Measurements from ENCODE around the gene SLC9A3.

The SLC9A3 gene

DNA sequence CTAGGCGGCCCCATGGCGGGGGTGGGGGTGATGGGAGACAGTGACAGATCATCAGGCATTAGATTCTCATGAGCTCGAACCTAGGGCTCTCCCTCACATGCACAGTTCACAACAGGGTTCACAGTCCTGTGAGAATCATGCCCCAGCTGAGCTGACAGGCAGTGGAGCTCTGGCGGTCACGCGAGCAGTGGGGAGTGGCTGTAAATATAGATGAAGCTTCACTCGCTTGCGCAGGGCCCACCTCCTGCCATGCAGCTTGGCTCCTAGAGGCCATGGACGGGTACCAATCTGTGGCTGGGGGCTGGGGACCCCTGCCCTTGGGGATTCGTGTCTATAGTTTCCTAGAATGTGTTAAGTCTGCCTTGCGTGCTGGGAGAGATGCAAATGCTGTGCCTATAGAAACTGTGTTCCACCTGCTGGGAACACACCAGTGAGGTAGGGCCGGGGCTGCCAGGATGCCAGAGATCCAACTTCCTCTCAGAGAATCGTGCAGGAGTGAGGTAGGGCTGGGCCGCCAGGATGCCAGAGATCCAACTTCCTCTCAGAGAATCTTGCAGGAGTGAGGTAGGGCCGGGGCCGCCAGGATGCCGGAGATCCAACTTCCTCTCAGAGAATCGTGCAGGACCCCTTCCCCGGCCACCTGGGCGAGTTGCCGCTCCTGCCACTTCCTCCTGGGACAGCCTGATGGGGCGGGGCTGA is 95.3 kb downstream of the SLC9A3 start:
- Histone ChIP-seq H3K36me3 (replicated peaks in 1 of 2; ENCODE audit: control insufficient read depth in 2 of 2, insufficient read depth in 2 of 2, low read length in 2 of 2) (no peaks in the 10 kb centered on the region), H3K14ac (ENCODE audit: low read length) (peak overlapping the region; percentile 14), H3K4ac (ENCODE audit: low read length) (no peak overlapping the region), H3K27me3 (ENCODE audit: control insufficient read depth in 3 of 3, insufficient read depth in 3 of 3, low read depth in 1 of 3, low read length in 3 of 3) (no peaks in the 10 kb centered on the region), H3K4me1 (ENCODE audit: control insufficient read depth in 2 of 2, insufficient read depth in 1 of 2, low read depth in 1 of 2, low read length in 2 of 2) (peaks cover 0 to 3% of the 10 kb centered on the region in 2 donors), H3K4me3 (ENCODE audit: low read length in 2 of 2) (peak overlapping the region in 1 of 2 donors; percentile 29), H3K9me3 (replicated peaks in 1 of 2; ENCODE audit: control insufficient read depth in 2 of 2, insufficient read depth in 1 of 2, low read depth in 1 of 2, low read length in 2 of 2) (peaks cover 0 to 8% of the 10 kb centered on the region in 2 donors), H2AK5ac (ENCODE audit: low read depth, low read length) (peak overlapping the region; percentile 53), H4K91ac (ENCODE audit: low read depth, low read length, poor library complexity) (no peak overlapping the region), H3K4me2 (ENCODE audit: insufficient read depth, low read length, poor library complexity, severe bottlenecking) (no peak overlapping the region), H3K18ac (ENCODE audit: low read length) (no peak overlapping the region), H2BK120ac (ENCODE audit: low read depth, low read length) (no peak overlapping the region), H2BK12ac (ENCODE audit: low read length) (no peak overlapping the region), H3K9ac (ENCODE audit: low read depth, low read length, poor library complexity) (no peak overlapping the region), H3K27ac (replicated peaks; ENCODE audit: low read length) (no peak overlapping the region), H4K8ac (ENCODE audit: low read depth, low read length) (no peak overlapping the region), H3K79me1 (ENCODE audit: low read depth, low read length) (no peaks in the 10 kb centered on the region), H2BK5ac (ENCODE audit: low read length) (no peak overlapping the region), H2BK15ac (ENCODE audit: low read length) (no peak overlapping the region), H2AFZ (ENCODE audit: low read length) (no peak overlapping the region), H3K23ac (ENCODE audit: low read depth, low read length, poor library complexity) (no peak overlapping the region)
- WGBS, 2 donors (ENCODE audit: extremely low coverage in 2 of 2, insufficient read length in 2 of 2, insufficient replicate concordance in 1 of 2) = no CpG with 5 or more reads among the region's 22 CpGs
- DNase-seq (ENCODE audit: low spot score) = no peak

DNA sequence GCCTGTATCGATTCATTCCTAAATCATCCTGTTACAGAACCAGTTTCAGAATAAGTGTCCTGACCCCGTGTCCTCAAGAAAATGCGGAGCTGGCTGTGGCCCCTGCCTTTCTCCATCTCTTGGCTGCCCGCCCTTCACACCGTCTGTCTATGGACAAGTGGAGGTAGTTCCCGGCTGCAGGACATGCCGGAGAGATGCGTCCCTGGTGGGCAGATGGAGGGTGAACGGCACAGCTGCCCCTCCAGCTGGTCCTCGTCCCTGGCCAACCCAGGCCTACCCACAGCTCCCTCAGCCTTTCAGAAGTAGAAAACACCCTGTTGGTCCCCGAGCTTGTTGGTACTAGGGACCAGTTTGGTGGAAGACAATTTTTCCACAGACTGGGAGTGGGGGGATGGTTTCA is 96.0 kb downstream of the SLC9A3 start:
- Histone ChIP-seq H2BK15ac (ENCODE audit: low read length) (no peak overlapping the region), H3K9ac (ENCODE audit: low read depth, low read length, poor library complexity) (no peak overlapping the region), H3K4ac (ENCODE audit: low read length) (no peak overlapping the region), H3K4me2 (ENCODE audit: insufficient read depth, low read length, poor library complexity, severe bottlenecking) (no peak overlapping the region), H3K27me3 (ENCODE audit: control insufficient read depth in 3 of 3, insufficient read depth in 3 of 3, low read depth in 1 of 3, low read length in 3 of 3) (no peaks in the 10 kb centered on the region), H2BK120ac (ENCODE audit: low read depth, low read length) (no peak overlapping the region), H3K14ac (ENCODE audit: low read length) (no peak overlapping the region), H2AFZ (ENCODE audit: low read length) (no peak overlapping the region), H4K8ac (ENCODE audit: low read depth, low read length) (no peak overlapping the region), H3K18ac (ENCODE audit: low read length) (peak overlapping the region; percentile 65), H2BK12ac (ENCODE audit: low read length) (no peak overlapping the region), H3K4me3 (ENCODE audit: low read length in 2 of 2) (no peak overlapping the region), H3K4me1 (ENCODE audit: control insufficient read depth in 2 of 2, insufficient read depth in 1 of 2, low read depth in 1 of 2, low read length in 2 of 2) (peaks cover 0 to 3% of the 10 kb centered on the region in 2 donors), H3K79me1 (ENCODE audit: low read depth, low read length) (no peaks in the 10 kb centered on the region), H4K91ac (ENCODE audit: low read depth, low read length, poor library complexity) (no peak overlapping the region), H2BK5ac (ENCODE audit: low read length) (peak overlapping the region; percentile 35), H3K36me3 (replicated peaks in 1 of 2; ENCODE audit: control insufficient read depth in 2 of 2, insufficient read depth in 2 of 2, low read length in 2 of 2) (no peaks in the 10 kb centered on the region), H3K27ac (replicated peaks; ENCODE audit: low read length) (no peak overlapping the region), H3K23ac (ENCODE audit: low read depth, low read length, poor library complexity) (no peak overlapping the region), H2AK5ac (ENCODE audit: low read depth, low read length) (no peak overlapping the region), H3K9me3 (replicated peaks in 1 of 2; ENCODE audit: control insufficient read depth in 2 of 2, insufficient read depth in 1 of 2, low read depth in 1 of 2, low read length in 2 of 2) (peaks cover 0 to 8% of the 10 kb centered on the region in 2 donors)
- WGBS, 2 donors (ENCODE audit: extremely low coverage in 2 of 2, insufficient read length in 2 of 2, insufficient replicate concordance in 1 of 2) = no CpG with 5 or more reads among the region's 11 CpGs
- DNase-seq (ENCODE audit: low spot score) = no peak

DNA sequence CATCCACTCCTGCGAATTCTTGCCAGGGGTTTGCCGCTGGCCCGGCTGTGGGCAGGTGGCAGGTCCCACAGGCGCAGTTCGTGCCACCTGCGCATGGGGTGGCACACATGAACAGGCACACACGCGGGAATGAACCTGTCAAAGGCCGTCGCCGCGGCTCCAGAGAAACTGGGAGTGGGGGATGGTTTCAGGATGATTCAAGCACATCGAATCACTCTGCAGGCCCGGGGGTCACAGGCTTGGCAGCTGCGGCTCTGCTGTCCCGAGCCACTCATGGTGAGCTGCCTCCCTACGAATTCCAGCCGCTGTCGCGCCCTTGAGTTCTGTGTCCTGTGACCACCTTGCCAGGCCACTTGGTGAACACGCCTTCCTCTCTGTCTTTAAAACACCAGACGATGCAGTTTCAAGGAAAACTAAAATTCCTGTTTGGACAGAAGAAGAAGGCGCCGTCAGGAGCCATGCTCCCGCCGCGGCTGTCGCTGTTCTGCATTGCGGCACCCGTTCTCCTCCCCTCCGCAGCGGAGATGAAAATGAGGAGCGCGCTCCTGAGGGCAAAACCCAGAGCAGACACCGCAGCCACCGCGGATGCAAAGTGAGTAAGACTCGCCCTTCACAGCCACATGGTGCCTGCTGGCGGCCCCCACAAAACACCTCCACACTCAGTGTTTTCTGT is 96.7 kb downstream of the SLC9A3 start:
- Histone ChIP-seq H3K4me3 (ENCODE audit: low read length in 2 of 2) (no peak overlapping the region), H2AK5ac (ENCODE audit: low read depth, low read length) (peak overlapping the region; percentile 29), H3K9ac (ENCODE audit: low read depth, low read length, poor library complexity) (no peak overlapping the region), H2BK120ac (ENCODE audit: low read depth, low read length) (no peak overlapping the region), H2AFZ (ENCODE audit: low read length) (no peak overlapping the region), H3K4me1 (ENCODE audit: control insufficient read depth in 2 of 2, insufficient read depth in 1 of 2, low read depth in 1 of 2, low read length in 2 of 2) (peaks cover 0 to 3% of the 10 kb centered on the region in 2 donors), H3K4me2 (ENCODE audit: insufficient read depth, low read length, poor library complexity, severe bottlenecking) (no peak overlapping the region), H3K23ac (ENCODE audit: low read depth, low read length, poor library complexity) (no peak overlapping the region), H3K36me3 (replicated peaks in 1 of 2; ENCODE audit: control insufficient read depth in 2 of 2, insufficient read depth in 2 of 2, low read length in 2 of 2) (no peaks in the 10 kb centered on the region), H4K8ac (ENCODE audit: low read depth, low read length) (no peak overlapping the region), H3K9me3 (replicated peaks in 1 of 2; ENCODE audit: control insufficient read depth in 2 of 2, insufficient read depth in 1 of 2, low read depth in 1 of 2, low read length in 2 of 2) (peaks cover 0 to 8% of the 10 kb centered on the region in 2 donors), H2BK5ac (ENCODE audit: low read length) (no peak overlapping the region), H3K79me1 (ENCODE audit: low read depth, low read length) (no peaks in the 10 kb centered on the region), H2BK15ac (ENCODE audit: low read length) (no peak overlapping the region), H3K18ac (ENCODE audit: low read length) (no peak overlapping the region), H3K27me3 (ENCODE audit: control insufficient read depth in 3 of 3, insufficient read depth in 3 of 3, low read depth in 1 of 3, low read length in 3 of 3) (no peaks in the 10 kb centered on the region), H3K27ac (replicated peaks; ENCODE audit: low read length) (no peak overlapping the region), H4K91ac (ENCODE audit: low read depth, low read length, poor library complexity) (no peak overlapping the region), H2BK12ac (ENCODE audit: low read length) (no peak overlapping the region), H3K14ac (ENCODE audit: low read length) (no peak overlapping the region), H3K4ac (ENCODE audit: low read length) (no peak overlapping the region)
- no peak for DNase-seq (ENCODE audit: low spot score)
- WGBS, 2 donors (ENCODE audit: extremely low coverage in 2 of 2, insufficient read length in 2 of 2, insufficient replicate concordance in 1 of 2) = no CpG with 5 or more reads among the region's 39 CpGs

DNA sequence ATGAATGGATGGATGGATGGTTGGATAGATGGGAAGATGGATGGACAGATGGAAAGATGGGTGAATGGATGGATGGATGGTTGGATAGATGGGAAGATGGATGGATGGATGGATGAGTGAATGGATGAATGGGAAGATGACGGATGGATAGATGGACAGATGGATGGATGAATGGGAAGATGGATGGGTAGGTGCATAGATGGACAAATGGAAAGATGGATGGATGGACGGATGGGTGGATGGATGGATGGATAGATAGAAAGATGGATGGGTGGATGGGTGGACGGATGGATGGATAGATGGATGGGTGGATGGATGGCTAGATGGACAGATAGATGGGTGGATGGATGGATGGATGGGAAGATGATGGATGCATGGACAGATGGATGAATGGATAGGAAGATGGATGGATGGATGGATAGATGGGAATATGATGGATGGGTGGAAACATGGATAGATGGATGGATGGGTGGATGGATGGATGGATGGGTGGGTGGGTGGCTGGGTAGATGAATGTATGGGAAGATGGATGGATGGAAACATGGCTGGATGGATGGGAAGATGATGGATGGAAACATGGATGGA is 97.8 kb downstream of the SLC9A3 start:
- Histone ChIP-seq H3K4me3 (ENCODE audit: low read length in 2 of 2) (no peak overlapping the region), H2BK120ac (ENCODE audit: low read depth, low read length) (no peak overlapping the region), H3K4me1 (ENCODE audit: control insufficient read depth in 2 of 2, insufficient read depth in 1 of 2, low read depth in 1 of 2, low read length in 2 of 2) (peaks cover 0 to 4% of the 10 kb centered on the region in 2 donors), H3K36me3 (replicated peaks in 1 of 2; ENCODE audit: control insufficient read depth in 2 of 2, insufficient read depth in 2 of 2, low read length in 2 of 2) (no peaks in the 10 kb centered on the region), H4K91ac (ENCODE audit: low read depth, low read length, poor library complexity) (no peak overlapping the region), H3K27me3 (ENCODE audit: control insufficient read depth in 3 of 3, insufficient read depth in 3 of 3, low read depth in 1 of 3, low read length in 3 of 3) (no peaks in the 10 kb centered on the region), H4K8ac (ENCODE audit: low read depth, low read length) (no peak overlapping the region), H3K27ac (replicated peaks; ENCODE audit: low read length) (no peak overlapping the region), H2BK12ac (ENCODE audit: low read length) (no peak overlapping the region), H3K4me2 (ENCODE audit: insufficient read depth, low read length, poor library complexity, severe bottlenecking) (no peak overlapping the region), H3K79me1 (ENCODE audit: low read depth, low read length) (no peaks in the 10 kb centered on the region), H3K9ac (ENCODE audit: low read depth, low read length, poor library complexity) (no peak overlapping the region), H2BK15ac (ENCODE audit: low read length) (no peak overlapping the region), H2AK5ac (ENCODE audit: low read depth, low read length) (no peak overlapping the region), H3K4ac (ENCODE audit: low read length) (no peak overlapping the region), H2AFZ (ENCODE audit: low read length) (no peak overlapping the region), H3K18ac (ENCODE audit: low read length) (no peak overlapping the region), H3K9me3 (replicated peaks in 1 of 2; ENCODE audit: control insufficient read depth in 2 of 2, insufficient read depth in 1 of 2, low read depth in 1 of 2, low read length in 2 of 2) (peaks cover 0 to 8% of the 10 kb centered on the region in 2 donors), H3K14ac (ENCODE audit: low read length) (no peak overlapping the region), H3K23ac (ENCODE audit: low read depth, low read length, poor library complexity) (no peak overlapping the region), H2BK5ac (ENCODE audit: low read length) (no peak overlapping the region)
- WGBS, 2 donors (ENCODE audit: extremely low coverage in 2 of 2, insufficient read length in 2 of 2, insufficient replicate concordance in 1 of 2) = 100% methylated on average over 1 of the region's 3 CpGs; no CpG with 5 or more reads in 1 of the 2 donors
- no peak for DNase-seq (ENCODE audit: low spot score)

Data from neuronal stem cell (in vitro differentiated cells).